ENCODE measurements around the gene PLXNC1. TPM values are rescaled to one million over a fixed set of nuclear protein-coding genes. Genes with fewer than 3 reads are reported as not detected.

Gene PLXNC1
- polyA plus RNA-seq, 1 donor, result 7.5 TPM

- no peak for DNase-seq
These were observed 32.4 kb downstream of the PLXNC1 start for GRCh38 chr12:94180558-94181296.

GRCh38 chr12:94182986-94183707 is 34.8 kb downstream of the PLXNC1 start:
- DNase-seq, result no peak

GRCh38 chr12:94183708-94184379 is 35.5 kb downstream of the PLXNC1 start:
- DNase-seq, result no peak

GRCh38 chr12:94184995-94185719 is 36.8 kb downstream of the PLXNC1 start:
- DNase-seq, result no peak

- no peak for DNase-seq
These were observed 37.4 kb downstream of the PLXNC1 start for GRCh38 chr12:94185801-94186200.

GRCh38 chr12:94186278-94187241 is 38.2 kb downstream of the PLXNC1 start:
- peak; percentile 74 for DNase-seq

- DNase-seq, result no peak
These were observed 39.0 kb downstream of the PLXNC1 start for GRCh38 chr12:94187361-94187760.

- DNase-seq, result no peak
These were observed 42.2 kb downstream of the PLXNC1 start for GRCh38 chr12:94190623-94191022.

GRCh38 chr12:94191023-94191422 is 42.6 kb downstream of the PLXNC1 start:
- no peak for DNase-seq

GRCh38 chr12:94191811-94192210 is 43.4 kb downstream of the PLXNC1 start:
- no peak for DNase-seq

- DNase-seq, result no peak
These were observed 44.1 kb downstream of the PLXNC1 start for GRCh38 chr12:94192506-94192905.

- DNase-seq, result no peak
These were observed 44.8 kb downstream of the PLXNC1 start for GRCh38 chr12:94193168-94193567.

- no peak for DNase-seq
These were observed 47.1 kb downstream of the PLXNC1 start for GRCh38 chr12:94195483-94195882.

- DNase-seq, result no peak
These were observed 50.1 kb downstream of the PLXNC1 start for GRCh38 chr12:94198469-94198868.

GRCh38 chr12:94198872-94199271 is 50.5 kb downstream of the PLXNC1 start:
- no peak for DNase-seq

GRCh38 chr12:94200069-94200468 is 51.7 kb downstream of the PLXNC1 start:
- DNase-seq, result no peak

- no peak for DNase-seq
These were observed 52.3 kb downstream of the PLXNC1 start for GRCh38 chr12:94200695-94201094.

GRCh38 chr12:94202245-94203180 is 54.1 kb downstream of the PLXNC1 start:
- no peak for DNase-seq

- DNase-seq, result no peak
These were observed 54.8 kb downstream of the PLXNC1 start for GRCh38 chr12:94203181-94203546.

GRCh38 chr12:94203796-94204195 is 55.4 kb downstream of the PLXNC1 start:
- no peak for DNase-seq
